Sigmoid colon (tissue), 7 donors: ENCODE measurements around the gene FLNA. TPM values are rescaled to one million over a fixed set of nuclear protein-coding genes. Genes with fewer than 3 reads are reported as not detected.
"Not testable (repeated sequence)": the region's sequence is repeated elsewhere in the genome, so short reads cannot be mapped to it uniquely, and the experiment has no call there.

ENCODE experiments used
- DNase-seq: peaks from one replicate; pipeline ENCODE4 v3.0.0-alpha.2; 2019
- H3K27ac ChIP-seq, 4 donors: fragments of 200-600 bp; sonication (generic); one replicate each; pipeline ENCODE4 v1.5.1; 2016 to 2019; ENCODE audit warnings: mild to moderate bottlenecking in 1 of 4
- H3K27me3 ChIP-seq, 3 donors: fragments of 200-600 bp; sonication (generic); one replicate each; pipeline ENCODE4 v1.5.1; 2019; ENCODE audit warnings: mild to moderate bottlenecking in 1 of 3
- H3K36me3 ChIP-seq, 4 donors: fragments of 200-600 bp; sonication (generic); one replicate each; pipeline ENCODE4 v1.5.1; 2016 to 2019
- H3K4me1 ChIP-seq, 4 donors: fragments of 200-600 bp; sonication (generic); one replicate each; pipeline ENCODE4 v1.5.1; 2017 to 2019
- H3K4me3 ChIP-seq, 4 donors: fragments of 200-600 bp; sonication (generic); one replicate each; pipeline ENCODE4 v1.5.1; 2017 to 2019; ENCODE audit warnings: mild to moderate bottlenecking in 2 of 4, moderate library complexity in 1 of 4
- H3K9me3 ChIP-seq, 4 donors: fragments of 200-600 bp in 3 of 4; sonication (generic) in 3 of 4; one replicate each; pipeline versions ENCODE4 v1.5.1 to v1.6.1; 2013 to 2019
- CTCF ChIP-seq, 4 experiments: fragments of 450-650 bp in 3 of 4; fragments of 200-600 bp in 1 of 4; IDR thresholded peaks; one replicate each; pipeline ENCODE4 v1.5.1; 2016 to 2019; ENCODE audit warnings: antibody characterized with exemption in 4 of 4, mild to moderate bottlenecking in 3 of 4, moderate library complexity in 2 of 4
- EP300 ChIP-seq, 4 donors: sonication (generic); formaldehyde crosslinking; IDR thresholded peaks; one replicate each; pipeline ENCODE4 v1.6.1; 2017; ENCODE audit warnings: antibody characterized with exemption in 4 of 4
- POLR2A ChIP-seq, 2 donors: fragments of 450-650 bp; IDR thresholded peaks; one replicate each; pipeline ENCODE4 v1.6.1; 2016; ENCODE audit warnings: antibody characterized with exemption in 2 of 2, mild to moderate bottlenecking in 2 of 2, moderate library complexity in 2 of 2
- POLR2AphosphoS5 ChIP-seq, 4 donors: sonication (generic); formaldehyde crosslinking; IDR thresholded peaks; one replicate each; pipeline ENCODE4 v1.6.1; 2017; ENCODE audit warnings: antibody characterized with exemption in 4 of 4
- WGBS, 2 donors: extraction: QIAGEN DNeasy Blood & Tissue Kit; methylation state at CpG; one replicate each; pipeline ENCODE4 v1.1.7; 2013; 5-methylcytosine and 5-hydroxymethylcytosine counted together
- intact Hi-C: fragments of 100-400 bp; cut with DNase I; formaldehyde crosslinking; loops from one replicate; pipeline ENCODE4 v1.15.1; 2023
- polyA plus RNA-seq, 3 donors: library from polyadenylated mRNA; stranded (reverse); fragments of 200-250 nt; gene quantifications; one replicate each; pipeline ENCODE4 v1.2.3, GENCODE V29; 2013
- total RNA-seq, 4 donors: library from RNA; depleted of rRNA; stranded (reverse); fragments of >200 nt; gene quantifications; one replicate each; pipeline ENCODE4 v1.1.0, GENCODE V29; 2016
- donor health status: healthy with polysubstance abuse.
- donor health status: Bipolar disorder and iron deficiency.
- donor health status: healthy.

FLNA gene
- total and polyA plus RNA-seq, 7 donors, result 27.0 to 9,435 (median 2,494) TPM

GRCh38 chrX:154403192-154403591 lies 28.8 kb upstream of the FLNA start:
- no peak overlapping the region for H3K4me3 ChIP-seq
- peaks cover 0 to 16% (median 13%) of the 10 kb centered on the region in 4 donors for H3K4me1 ChIP-seq
- H3K9me3 ChIP-seq, result no peaks in the 10 kb centered on the region
- intact Hi-C loops, result loop anchor here (2.0 kb wide), 1 partner anchor 132 kb away; no protein-coding TSS in a partner anchor
- TF ChIP-seq CTCF (IDR thresholded peaks at IDR 0.05) (no peak), EP300 (IDR thresholded peaks at IDR 0.05) (no peak), POLR2AphosphoS5 (IDR thresholded peaks at IDR 0.05) (no peak), POLR2A (IDR thresholded peaks at IDR 0.05) (no peak)
- peak; percentile 48 for DNase-seq
- H3K27ac ChIP-seq, result no peak overlapping the region
- 89 to 92% methylated on average over 10 of the region's 10 CpGs for WGBS, 2 donors
- no peaks in the 10 kb centered on the region for H3K27me3 ChIP-seq
- H3K36me3 ChIP-seq, result peaks cover 11 to 22% (median 14%) of the 10 kb centered on the region in 4 donors

- H3K36me3 ChIP-seq, result peaks cover 11 to 22% (median 14%) of the 10 kb centered on the region in 4 donors
- H3K4me1 ChIP-seq, result peaks cover 0 to 16% (median 13%) of the 10 kb centered on the region in 4 donors
- no peaks in the 10 kb centered on the region for H3K9me3 ChIP-seq
- intact Hi-C loops, result loop anchor here (2.0 kb wide), 1 partner anchor 132 kb away; no protein-coding TSS in a partner anchor
- WGBS, 2 donors, result 84% methylated on average over 19 of the region's 19 CpGs
- no peaks in the 10 kb centered on the region for H3K27me3 ChIP-seq
- H3K27ac ChIP-seq, result no peak overlapping the region
- TF ChIP-seq POLR2AphosphoS5 (IDR thresholded peaks at IDR 0.05), result no peak
- DNase-seq, result peak; percentile 52
- no peak overlapping the region for H3K4me3 ChIP-seq
These were observed 28.2 kb upstream of the FLNA start for GRCh38 chrX:154402622-154403127.

GRCh38 chrX:154401918-154402621 lies 27.6 kb upstream of the FLNA start:
- TF ChIP-seq POLR2A (IDR thresholded peaks at IDR 0.05) (no peak), CTCF (IDR thresholded peaks at IDR 0.05) (no peak), EP300 (IDR thresholded peaks at IDR 0.05) (no peak), POLR2AphosphoS5 (IDR thresholded peaks at IDR 0.05) (no peak)
- Histone ChIP-seq H3K36me3 (peaks cover 11 to 22% (median 14%) of the 10 kb centered on the region in 4 donors), H3K27me3 (no peaks in the 10 kb centered on the region), H3K4me1 (peaks cover 0 to 16% (median 13%) of the 10 kb centered on the region in 4 donors), H3K4me3 (no peak overlapping the region), H3K9me3 (no peaks in the 10 kb centered on the region), H3K27ac (no peak overlapping the region)
- WGBS, 2 donors, result 37 to 58% methylated on average over 6 of the region's 6 CpGs
- intact Hi-C loops, result loop anchor here (2.0 kb wide), 1 partner anchor 133 kb away; no protein-coding TSS in a partner anchor
- DNase-seq, result no peak

- Histone ChIP-seq H3K27ac (no peak overlapping the region), H3K4me3 (no peak overlapping the region)
- WGBS, 2 donors, result 39 to 57% methylated on average over 6 of the region's 6 CpGs
These were observed 26.8 kb upstream of the FLNA start for GRCh38 chrX:154401045-154401799.

GRCh38 chrX:154400369-154400817 lies 26.0 kb upstream of the FLNA start:
- peak overlapping the region in 2 of 4 donors; percentile 96 to 98 for H3K27ac ChIP-seq
- intact Hi-C loops, result not testable (repeated sequence)
- WGBS, 2 donors, result 82 to 87% methylated on average over 6 of the region's 6 CpGs

More at GRCh38 chrX:154401045-154401799, 26.8 kb upstream of the FLNA start:
- intact Hi-C loops, result no loop called here
- H3K9me3 ChIP-seq, result no peaks in the 10 kb centered on the region
- peaks cover 0 to 20% (median 13%) of the 10 kb centered on the region in 4 donors for H3K4me1 ChIP-seq
- DNase-seq, result no peak
- TF ChIP-seq CTCF (IDR thresholded peaks at IDR 0.05), result no peak
- no peak for TF ChIP-seq POLR2A (IDR thresholded peaks at IDR 0.05)
- no peak for TF ChIP-seq EP300 (IDR thresholded peaks at IDR 0.05)
- TF ChIP-seq POLR2AphosphoS5 (IDR thresholded peaks at IDR 0.05), result peak in 1 of 4 donors; percentile 20
- H3K36me3 ChIP-seq, result peaks cover 11 to 22% (median 14%) of the 10 kb centered on the region in 4 donors
- no peaks in the 10 kb centered on the region for H3K27me3 ChIP-seq

More at GRCh38 chrX:154400369-154400817, 26.0 kb upstream of the FLNA start:
- Histone ChIP-seq H3K4me3 (peak overlapping the region in 1 of 4 donors; percentile 80), H3K36me3 (peaks cover 11 to 22% (median 14%) of the 10 kb centered on the region in 4 donors), H3K4me1 (peaks cover 0 to 20% (median 13%) of the 10 kb centered on the region in 4 donors)
- not testable (repeated sequence) for H3K27me3 ChIP-seq, DNase-seq, H3K9me3 ChIP-seq
